Measurements from ENCODE around the gene SIGLEC10. TPM values are rescaled to one million over a fixed set of nuclear protein-coding genes. Genes with fewer than 3 reads are reported as not detected.

Gene SIGLEC10
- total RNA-seq (2021; ENCODE audit: unreplicated experiment), result not detected
- polyA plus RNA-seq (2012), result 0.13 and 0.21 TPM in 2 replicates
- not detected for Bru-seq, nascent RNA
- BruChase-seq, experiment 1, labeled RNA remaining after a 6-hour chase, result not detected
- not detected for BruChase-seq, experiment 2, labeled RNA remaining after a 2-hour chase
- long read RNA-seq, result 0 reads

DNA sequence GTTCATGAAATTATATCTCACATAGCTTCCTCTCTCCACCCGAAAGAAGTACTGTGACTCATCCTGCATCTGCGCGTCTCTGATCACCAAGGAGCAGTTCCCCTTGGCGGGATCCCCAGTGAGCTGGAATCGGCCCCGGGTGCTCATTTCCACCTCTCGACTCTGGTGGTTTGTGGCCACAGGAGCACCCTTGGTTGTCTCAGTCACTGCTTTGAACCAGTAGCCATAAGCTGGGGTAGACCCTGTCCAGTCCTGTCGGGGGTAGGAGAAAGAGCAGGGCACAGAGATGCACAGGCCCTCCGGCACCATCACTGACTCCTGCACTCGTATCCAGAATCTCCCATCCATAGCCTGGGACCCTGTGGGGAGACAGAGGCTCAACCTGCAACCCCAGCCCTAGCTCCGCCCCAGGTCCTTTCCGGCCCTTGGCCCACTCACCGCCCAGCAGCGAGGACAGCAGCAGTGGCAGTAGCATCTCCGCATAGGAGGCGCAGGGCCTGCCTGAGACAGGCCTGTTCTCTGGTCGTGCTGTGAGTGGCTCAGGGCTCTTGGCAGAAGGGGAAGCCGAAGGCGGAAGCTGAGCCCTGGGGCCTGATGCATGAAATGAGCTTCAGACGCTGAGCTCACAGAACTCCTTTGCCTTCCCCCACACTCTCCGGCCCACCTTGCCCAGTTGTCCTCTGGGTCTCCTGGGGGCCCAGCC is at the start of gene SIGLEC10:
Gene SIGLEC10 (minus strand): TSS at position 536 of the 703 bp plus-strand sequence. CDS start 61 bp downstream, at position 475.
- H3K27me3 ChIP-seq (ENCODE audit: insufficient read depth, low read length), result no peaks in the 10 kb centered on the region
- RAD21 ChIA-PET (ENCODE audit: low non-redundant PET in 1 of 2, low total read pairs in 2 of 2, uncharacterized antibody in 2 of 2, unreplicated experiment in 2 of 2), result no interaction called here
- no TSS peak for BruUV-seq (replicated peaks)
- TF ChIP-seq SRF (IDR thresholded peaks at IDR 0.05; ENCODE audit: low read depth), result no peak
- no peak for TF ChIP-seq CTCF (IDR thresholded peaks at IDR 0.05 in 2 of 3, conservative IDR thresholded peaks at IDR 0.05 in 1 of 3; ENCODE audit: borderline replicate concordance in 1 of 3, insufficient read depth in 1 of 3, low read depth in 2 of 3, low read length in 2 of 3)
- TF ChIP-seq, protein P1, sequence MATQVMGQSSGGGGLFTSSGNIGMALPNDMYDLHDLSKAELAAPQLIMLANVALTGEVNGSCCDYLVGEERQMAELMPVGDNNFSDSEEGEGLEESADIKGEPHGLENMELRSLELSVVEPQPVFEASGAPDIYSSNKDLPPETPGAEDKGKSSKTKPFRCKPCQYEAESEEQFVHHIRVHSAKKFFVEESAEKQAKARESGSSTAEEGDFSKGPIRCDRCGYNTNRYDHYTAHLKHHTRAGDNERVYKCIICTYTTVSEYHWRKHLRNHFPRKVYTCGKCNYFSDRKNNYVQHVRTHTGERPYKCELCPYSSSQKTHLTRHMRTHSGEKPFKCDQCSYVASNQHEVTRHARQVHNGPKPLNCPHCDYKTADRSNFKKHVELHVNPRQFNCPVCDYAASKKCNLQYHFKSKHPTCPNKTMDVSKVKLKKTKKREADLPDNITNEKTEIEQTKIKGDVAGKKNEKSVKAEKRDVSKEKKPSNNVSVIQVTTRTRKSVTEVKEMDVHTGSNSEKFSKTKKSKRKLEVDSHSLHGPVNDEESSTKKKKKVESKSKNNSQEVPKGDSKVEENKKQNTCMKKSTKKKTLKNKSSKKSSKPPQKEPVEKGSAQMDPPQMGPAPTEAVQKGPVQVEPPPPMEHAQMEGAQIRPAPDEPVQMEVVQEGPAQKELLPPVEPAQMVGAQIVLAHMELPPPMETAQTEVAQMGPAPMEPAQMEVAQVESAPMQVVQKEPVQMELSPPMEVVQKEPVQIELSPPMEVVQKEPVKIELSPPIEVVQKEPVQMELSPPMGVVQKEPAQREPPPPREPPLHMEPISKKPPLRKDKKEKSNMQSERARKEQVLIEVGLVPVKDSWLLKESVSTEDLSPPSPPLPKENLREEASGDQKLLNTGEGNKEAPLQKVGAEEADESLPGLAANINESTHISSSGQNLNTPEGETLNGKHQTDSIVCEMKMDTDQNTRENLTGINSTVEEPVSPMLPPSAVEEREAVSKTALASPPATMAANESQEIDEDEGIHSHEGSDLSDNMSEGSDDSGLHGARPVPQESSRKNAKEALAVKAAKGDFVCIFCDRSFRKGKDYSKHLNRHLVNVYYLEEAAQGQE (IDR thresholded peaks at IDR 0.05; ENCODE audit: low read depth), result no peak
- H3K9ac ChIP-seq (ENCODE audit: low read length), result no peak within 1 kb of the TSS
- no peak within 1 kb of the TSS for H2AFZ ChIP-seq (ENCODE audit: low read depth, low read length, poor library complexity, severe bottlenecking)
- H3K36me3 ChIP-seq (ENCODE audit: control insufficient read depth in 1 of 2, insufficient read depth in 2 of 2, low read length in 2 of 2), result no peaks in the 10 kb centered on the region
- H3K79me2 ChIP-seq (ENCODE audit: insufficient read depth, low read length), result no peaks in the 10 kb centered on the region
- no peaks in the 10 kb centered on the region; a peak in 1 of 4 replicates for H3K4me1 ChIP-seq (ENCODE audit: control insufficient read depth in 1 of 2, insufficient read depth in 2 of 2, low read length in 2 of 2)
- CTCF ChIA-PET, result interaction anchor here (1.2 to 1.7 kb wide), 2 partner anchors 240 to 244 kb away, joined by 4 to 5 read pairs; no protein-coding TSS in a partner anchor
- H3K4me3 ChIP-seq (replicated peaks in 1 of 2; ENCODE audit: low read depth in 1 of 2, low read length in 2 of 2), result no peak within 1 kb of the TSS
- ATAC-seq (no peak), DNase-seq (ENCODE audit: low read depth, low spot score) (no peak)
- H3K27ac ChIP-seq (ENCODE audit: low read depth, low read length), result no peak within 1 kb of the TSS
- no peaks in the 10 kb centered on the region for H3K9me2 ChIP-seq (ENCODE audit: insufficient read depth)
- intact Hi-C loops (cut with micrococcal nuclease), result no loop called here
- H3K9me3 ChIP-seq (ENCODE audit: control insufficient read depth in 1 of 2, insufficient read depth in 1 of 2, low read depth in 1 of 2, low read length in 2 of 2), result no peaks in the 10 kb centered on the region
- POLR2A ChIA-PET, result no interaction called here
- no peaks in the 10 kb centered on the region for H4K20me1 ChIP-seq (ENCODE audit: insufficient read depth)
- H3K4me2 ChIP-seq (ENCODE audit: low read length), result no peak within 1 kb of the TSS

Data from HCT116 (cell line).